Prostate gland (tissue), 2 donors: Measurements from ENCODE around the gene THYN1. TPM values are rescaled to one million over a fixed set of nuclear protein-coding genes. Genes with fewer than 3 reads are reported as not detected.

Experiments
- DNase-seq: peaks from one replicate; pipeline ENCODE4 v3.0.0-alpha.2; 2019; ENCODE audit warnings: low spot score
- H3K27ac ChIP-seq, 2 donors: fragments of 200-600 bp; sonication (generic); 2 replicates each; pipeline ENCODE4 v1.5.1; 2017 to 2019
- H3K27me3 ChIP-seq: fragments of 200-600 bp; sonication (generic); replicated peaks from 2 replicates; pipeline ENCODE4 v1.5.1; 2019; ENCODE audit not compliant: insufficient read depth
- H3K36me3 ChIP-seq, 2 donors: fragments of 200-600 bp; sonication (generic); 1 replicate in 1 of 2; 2 replicates in 1 of 2; pipeline versions ENCODE4 v1.5.1 to v1.8.1; 2017 to 2019
- H3K4me1 ChIP-seq: fragments of 200-600 bp; sonication (generic); replicated peaks from 2 replicates; pipeline ENCODE4 v1.5.1; 2019
- H3K4me3 ChIP-seq, 2 donors: fragments of 200-600 bp; sonication (generic); 2 replicates each; pipeline ENCODE4 v1.5.1; 2017 to 2019
- H3K9me3 ChIP-seq: fragments of 200-600 bp; sonication (generic); 2 replicates; pipeline ENCODE4 v1.5.1; 2017
- CTCF ChIP-seq, 4 experiments: fragments of 200-600 bp in 2 of 4; fragments of 450-650 bp in 2 of 4; sonication (generic) in 2 of 4; IDR thresholded peaks; 1 replicate in 3 of 4; 2 replicates in 1 of 4; pipeline ENCODE4 v1.5.1; 2016 to 2019; ENCODE audit warnings: antibody characterized with exemption in 4 of 4, mild to moderate bottlenecking in 2 of 4, moderate library complexity in 2 of 4
- POLR2A ChIP-seq: fragments of 450-650 bp; IDR thresholded peaks from one replicate; pipeline ENCODE4 v1.6.1; 2016; ENCODE audit warnings: antibody characterized with exemption, mild to moderate bottlenecking
- POLR2AphosphoS5 ChIP-seq: sonication (generic); formaldehyde crosslinking; IDR thresholded peaks from one replicate; pipeline ENCODE4 v1.6.1; 2017; ENCODE audit warnings: antibody characterized with exemption
- WGBS: methylation state at CpG from one replicate; pipeline ENCODE4 v1.1.5; 2018; 5-methylcytosine and 5-hydroxymethylcytosine counted together
- intact Hi-C: fragments of 100-400 bp; cut with DNase I; formaldehyde crosslinking; loops from one replicate; pipeline ENCODE4 v1.14.2; 2022
- total RNA-seq, 2 donors: library from RNA; depleted of rRNA; stranded (reverse); fragments of >200 nt; gene quantifications; one replicate each; pipeline ENCODE4 v1.1.0, GENCODE V29; 2016

Gene THYN1
- total RNA-seq, 2 donors from 2014 or later: 48.5 to 59.7 TPM

GRCh38 chr11:134273317-134273712 is 20.2 kb upstream of the THYN1 start:
- DNase-seq: no peak
- H3K27me3 ChIP-seq: no peaks in the 10 kb centered on the region
- no peak overlapping the region for H3K4me3 ChIP-seq
- no peak overlapping the region for H3K27ac ChIP-seq
- TF ChIP-seq POLR2AphosphoS5 (no peak), CTCF (IDR thresholded peaks at IDR 0.05) (no peak), POLR2A (no peak)
- intact Hi-C loops: no loop called here
- H3K36me3 ChIP-seq: no peaks in the 10 kb centered on the region
- 23% methylated on average over 3 of the region's 3 CpGs for WGBS
- H3K4me1 ChIP-seq: no peaks in the 10 kb centered on the region
- H3K9me3 ChIP-seq: no peaks in the 10 kb centered on the region

- intact Hi-C loops: no loop called here
- no peak for DNase-seq
These were observed 19.5 kb upstream of the THYN1 start for GRCh38 chr11:134272381-134273316.

GRCh38 chr11:134271978-134272377 is 18.8 kb upstream of the THYN1 start:
- intact Hi-C loops: no loop called here
- Histone ChIP-seq H3K4me1 (peaks cover 7% of the 10 kb centered on the region), H3K27me3 (no peaks in the 10 kb centered on the region), H3K9me3 (no peaks in the 10 kb centered on the region), H3K36me3 (no peaks in the 10 kb centered on the region), H3K27ac (no peak overlapping the region), H3K4me3 (no peak overlapping the region)
- 96% methylated on average over 4 of the region's 4 CpGs for WGBS
- TF ChIP-seq CTCF (IDR thresholded peaks at IDR 0.05): no peak
- TF ChIP-seq POLR2A: no peak
- no peak for TF ChIP-seq POLR2AphosphoS5
- no peak for DNase-seq

More at GRCh38 chr11:134272381-134273316, 19.5 kb upstream of the THYN1 start:
- Histone ChIP-seq H3K27ac (no peak overlapping the region), H3K36me3 (no peaks in the 10 kb centered on the region), H3K4me1 (no peaks in the 10 kb centered on the region), H3K4me3 (no peak overlapping the region), H3K9me3 (no peaks in the 10 kb centered on the region), H3K27me3 (no peaks in the 10 kb centered on the region)
- 33% methylated on average over 18 of the region's 18 CpGs for WGBS
- TF ChIP-seq POLR2AphosphoS5 (no peak), CTCF (IDR thresholded peaks at IDR 0.05) (no peak), POLR2A (no peak)

GRCh38 chr11:134270250-134270714 is 17.1 kb upstream of the THYN1 start:
- no peaks in the 10 kb centered on the region for H3K9me3 ChIP-seq
- intact Hi-C loops: no loop called here
- H3K4me1 ChIP-seq: peaks cover 12% of the 10 kb centered on the region
- H3K4me3 ChIP-seq: no peak overlapping the region
- no peak for DNase-seq
- H3K36me3 ChIP-seq: no peaks in the 10 kb centered on the region
- H3K27ac ChIP-seq: no peak overlapping the region
- no peaks in the 10 kb centered on the region for H3K27me3 ChIP-seq
- TF ChIP-seq POLR2A (no peak), CTCF (IDR thresholded peaks at IDR 0.05) (no peak), POLR2AphosphoS5 (no peak)
- WGBS: 40% methylated on average over 5 of the region's 5 CpGs

- Histone ChIP-seq H3K27ac (no peak overlapping the region), H3K27me3 (no peaks in the 10 kb centered on the region), H3K4me3 (no peak overlapping the region), H3K4me1 (peaks cover 12% of the 10 kb centered on the region), H3K9me3 (no peaks in the 10 kb centered on the region), H3K36me3 (no peaks in the 10 kb centered on the region)
- TF ChIP-seq POLR2A (no peak), CTCF (IDR thresholded peaks at IDR 0.05) (no peak), POLR2AphosphoS5 (no peak)
- DNase-seq: no peak
- intact Hi-C loops: no loop called here
- WGBS: 91% methylated on average over 11 of the region's 11 CpGs
These were observed 14.8 kb upstream of the THYN1 start for GRCh38 chr11:134267966-134268365.
